GM12801 (cell line): ENCODE results near the gene OPN3.

Experiments used
- TF ChIP-seq, protein P1 (sequence below): IDR thresholded peaks from one replicate; pipeline ENCODE4 v1.5.1; 2011; ENCODE audit warnings: control low read depth; ENCODE audit not compliant: insufficient read length; ENCODE audit errors: extremely low read depth

OPN3 gene

DNA sequence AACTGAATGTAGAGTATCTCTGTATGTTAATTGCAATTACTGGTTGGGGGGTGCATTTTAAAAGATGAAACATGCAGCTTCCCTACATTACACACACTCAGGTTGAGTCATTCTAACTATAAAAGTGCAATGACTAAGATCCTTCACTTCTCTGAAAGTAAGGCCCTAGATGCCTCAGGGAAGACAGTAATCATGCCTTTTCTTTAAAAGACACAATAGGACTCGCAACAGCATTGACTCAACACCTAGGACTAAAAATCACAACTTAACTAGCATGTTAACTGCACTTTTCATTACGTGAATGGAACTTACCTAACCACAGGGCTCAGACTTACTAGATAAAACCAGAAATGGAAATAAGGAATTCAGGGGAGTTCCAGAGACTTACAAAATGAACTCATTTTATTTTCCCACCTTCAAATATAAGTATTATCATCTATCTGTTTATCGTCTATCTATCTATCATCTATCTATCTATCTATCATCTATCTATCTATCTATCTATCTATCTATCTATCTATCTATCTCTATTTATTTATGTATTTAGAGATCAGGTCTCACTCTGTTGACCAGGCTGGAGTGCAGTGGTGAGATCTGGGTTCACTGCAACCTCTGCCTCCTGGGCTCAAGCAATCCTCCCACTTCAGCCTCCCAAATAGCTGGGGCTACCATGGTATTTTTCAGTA, 47.8 kb downstream of the OPN3 start:
- TF ChIP-seq, protein P1, sequence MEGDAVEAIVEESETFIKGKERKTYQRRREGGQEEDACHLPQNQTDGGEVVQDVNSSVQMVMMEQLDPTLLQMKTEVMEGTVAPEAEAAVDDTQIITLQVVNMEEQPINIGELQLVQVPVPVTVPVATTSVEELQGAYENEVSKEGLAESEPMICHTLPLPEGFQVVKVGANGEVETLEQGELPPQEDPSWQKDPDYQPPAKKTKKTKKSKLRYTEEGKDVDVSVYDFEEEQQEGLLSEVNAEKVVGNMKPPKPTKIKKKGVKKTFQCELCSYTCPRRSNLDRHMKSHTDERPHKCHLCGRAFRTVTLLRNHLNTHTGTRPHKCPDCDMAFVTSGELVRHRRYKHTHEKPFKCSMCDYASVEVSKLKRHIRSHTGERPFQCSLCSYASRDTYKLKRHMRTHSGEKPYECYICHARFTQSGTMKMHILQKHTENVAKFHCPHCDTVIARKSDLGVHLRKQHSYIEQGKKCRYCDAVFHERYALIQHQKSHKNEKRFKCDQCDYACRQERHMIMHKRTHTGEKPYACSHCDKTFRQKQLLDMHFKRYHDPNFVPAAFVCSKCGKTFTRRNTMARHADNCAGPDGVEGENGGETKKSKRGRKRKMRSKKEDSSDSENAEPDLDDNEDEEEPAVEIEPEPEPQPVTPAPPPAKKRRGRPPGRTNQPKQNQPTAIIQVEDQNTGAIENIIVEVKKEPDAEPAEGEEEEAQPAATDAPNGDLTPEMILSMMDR = no peak

DNA sequence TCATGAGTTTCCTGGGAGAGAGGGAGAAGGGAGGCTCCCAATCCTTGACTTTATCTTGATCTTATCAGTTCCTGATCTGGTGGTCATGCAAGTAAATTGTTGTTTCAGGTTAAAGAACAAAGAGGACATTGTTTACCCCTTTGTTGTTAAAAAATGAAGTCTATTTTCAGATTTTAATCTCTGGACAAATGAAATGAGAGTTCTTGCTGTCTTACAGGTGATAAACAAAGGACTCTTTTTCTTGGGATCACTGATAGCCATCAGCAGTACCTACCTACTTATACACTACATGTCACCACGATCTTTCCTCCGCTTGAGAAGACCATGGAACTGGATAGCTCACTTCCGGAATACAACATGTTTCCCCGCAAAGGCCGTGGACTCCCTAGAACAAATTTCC, 48.4 kb downstream of the OPN3 start:
- TF ChIP-seq, protein P1 = no peak

DNA sequence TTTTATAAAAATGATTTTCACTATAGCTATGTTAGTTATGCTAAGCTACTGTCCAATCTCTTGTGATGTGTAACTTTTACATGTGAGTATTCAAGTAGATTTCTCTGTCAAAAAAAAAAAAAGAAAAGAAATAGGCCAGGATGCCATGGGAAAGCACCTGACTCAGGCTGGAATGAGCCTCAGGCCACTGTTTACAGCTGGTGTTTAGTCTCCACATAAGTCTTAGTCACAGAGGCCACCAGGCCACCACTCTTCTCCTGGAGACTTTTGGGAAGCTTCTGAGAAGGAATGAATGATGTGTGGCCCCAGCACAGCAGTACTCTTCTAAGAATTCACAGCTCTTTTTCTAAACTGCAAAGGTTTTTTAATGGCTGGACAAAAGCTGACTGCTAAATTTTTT, 48.9 kb downstream of the OPN3 start:
- TF ChIP-seq, protein P1 = no peak

GRCh38 chr1:241590719-241591118, 49.5 kb downstream of the OPN3 start:
- TF ChIP-seq, protein P1 = no peak

GRCh38 chr1:241589521-241589920, 50.6 kb downstream of the OPN3 start:
- TF ChIP-seq, protein P1 = no peak

DNA sequence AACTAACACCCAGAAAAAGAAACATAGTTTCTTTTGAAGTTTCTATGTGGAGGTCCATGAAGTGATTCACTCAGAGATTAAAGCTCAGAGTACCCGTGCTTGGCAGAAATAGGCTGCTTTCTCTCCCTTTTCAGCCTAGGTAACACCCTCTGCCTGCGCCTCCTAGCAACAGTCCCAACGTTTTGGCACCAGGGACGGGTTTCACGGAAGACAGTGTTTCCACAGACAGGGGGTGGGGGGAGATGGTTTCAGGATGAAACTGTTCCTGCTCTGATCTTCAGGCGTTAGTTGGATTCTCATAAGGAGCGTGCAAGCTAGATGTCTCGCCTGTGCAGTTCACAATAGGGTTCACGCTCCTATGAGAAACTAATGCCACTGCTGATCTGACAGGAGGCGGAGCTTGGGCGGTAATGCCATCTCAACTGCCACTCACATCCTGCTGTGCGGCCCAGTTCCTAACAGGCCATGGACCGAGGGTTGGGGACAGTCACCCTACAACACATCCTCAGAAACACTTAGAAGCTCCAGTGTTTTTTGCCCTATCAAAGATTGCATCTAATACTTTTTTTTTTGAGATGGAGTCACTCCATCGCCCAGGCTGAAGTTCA, 53.2 kb downstream of the OPN3 start:
- TF ChIP-seq, protein P1 = no peak

- TF ChIP-seq, protein P1 = no peak
Observed at GRCh38 chr1:241582921-241583321, 57.2 kb downstream of the OPN3 start.
